Activated gamma-delta T cell treated with Interleukin-2 at 50 U/mL for 16 hours (primary cell): ENCODE data around the gene CAV3.
"Not testable (repeated sequence)": the region's sequence is repeated elsewhere in the genome, so short reads cannot be mapped to it uniquely, and the experiment has no call there.

Experiments used
- DNase-seq: peaks from one replicate; pipeline ENCODE4 v3.0.0-alpha.2; 2020

CAV3 gene

DNA sequence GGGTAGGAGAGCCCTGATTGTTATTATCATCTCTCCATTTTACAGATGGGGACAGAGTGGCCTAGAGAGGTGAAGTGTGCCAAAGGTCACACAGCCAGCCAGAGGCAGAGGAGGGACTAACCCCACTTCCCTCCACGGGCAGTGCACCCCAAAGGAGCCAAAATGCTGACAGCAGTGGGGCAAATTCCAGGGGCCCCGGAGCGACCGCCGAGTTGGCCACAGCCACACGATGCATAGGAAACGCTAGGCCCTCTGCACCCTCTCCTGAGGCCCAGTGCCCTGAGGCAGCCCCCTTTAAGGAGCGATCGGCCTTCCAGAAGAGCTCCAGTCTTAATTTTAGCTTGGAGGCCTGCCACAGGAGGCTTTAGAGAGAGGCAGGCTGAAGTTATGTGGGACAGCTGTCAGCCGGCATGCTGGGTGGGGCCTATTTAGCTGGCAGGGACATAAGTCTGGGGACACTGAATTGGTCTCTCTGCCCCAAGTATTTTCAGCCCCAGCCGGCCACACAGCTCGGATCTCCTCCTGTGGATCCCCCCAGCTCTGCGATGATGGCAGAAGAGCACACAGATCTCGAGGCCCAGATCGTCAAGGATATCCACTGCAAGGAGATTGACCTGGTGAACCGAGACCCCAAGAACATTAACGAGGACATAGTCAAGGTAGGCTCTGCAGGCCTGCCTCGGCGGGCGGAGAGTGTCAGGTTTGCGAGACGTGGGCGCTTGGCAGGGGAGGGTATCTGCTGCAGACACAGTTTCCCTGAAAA is at the start of gene CAV3:
CAV3 (plus strand) TSS at position 471 of the 763 bp plus-strand sequence; CDS start at position 546, 75 bp downstream.
- DNase-seq = no peak

DNA sequence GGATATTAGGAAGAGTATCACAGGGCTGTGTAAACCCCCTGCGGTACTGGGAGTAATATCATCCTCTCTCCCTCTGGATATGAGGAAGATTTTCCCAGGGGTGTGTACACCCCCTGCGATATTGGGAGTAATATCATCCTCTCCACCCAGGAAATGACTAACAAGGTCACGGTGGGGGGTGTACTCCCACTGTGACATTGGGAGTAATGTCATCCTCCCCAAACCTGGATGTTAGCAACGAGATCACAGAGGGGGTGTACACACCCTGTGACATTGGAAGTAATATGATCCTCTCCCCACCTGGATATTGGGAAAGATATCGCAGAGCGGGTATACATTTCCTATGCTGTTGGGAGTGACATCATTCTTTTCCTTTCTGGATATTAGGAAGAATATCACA is 48.6 kb upstream of the CAV3 start:
- not testable (repeated sequence) for DNase-seq

DNA sequence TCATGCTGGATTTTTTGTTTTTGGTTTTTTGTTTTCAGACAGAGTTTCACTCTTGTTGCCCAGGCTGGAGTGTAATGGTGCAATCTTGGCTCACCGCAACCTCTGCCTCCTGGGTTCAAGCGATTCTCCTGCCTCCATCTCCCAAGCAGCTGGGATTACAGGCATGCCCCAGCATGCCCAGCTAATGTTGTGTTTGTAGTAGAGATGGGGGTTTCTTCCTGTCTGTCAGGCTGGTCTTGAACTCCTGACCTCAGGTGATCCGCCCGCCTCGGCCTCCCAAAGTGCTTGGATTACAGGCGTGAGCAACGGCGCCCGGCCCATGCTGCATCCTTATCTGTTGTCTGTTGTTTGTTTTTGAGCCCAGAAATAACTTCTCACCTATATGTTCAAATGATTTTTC is 42.3 kb upstream of the CAV3 start:
- not testable (repeated sequence) for DNase-seq

DNA sequence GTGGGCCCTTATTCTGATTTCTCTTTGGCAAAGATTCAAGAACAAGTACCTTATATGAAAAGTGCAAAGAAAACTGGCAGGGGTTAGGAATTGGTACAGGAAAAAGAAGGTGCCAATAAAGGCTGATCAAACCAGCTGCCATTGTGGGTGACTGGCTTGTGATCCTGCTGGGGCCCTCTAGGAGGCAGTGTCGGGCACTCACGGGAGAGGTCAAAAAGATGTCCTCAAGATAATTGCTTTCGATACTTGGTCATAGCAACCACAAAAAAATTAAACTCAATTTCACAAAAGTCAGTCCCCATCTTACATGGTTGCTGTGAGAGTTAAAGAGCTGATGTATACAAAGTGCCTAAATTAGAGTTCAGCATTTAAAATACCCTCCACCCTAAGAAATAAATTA is 31.0 kb upstream of the CAV3 start:
- DNase-seq = no peak

DNA sequence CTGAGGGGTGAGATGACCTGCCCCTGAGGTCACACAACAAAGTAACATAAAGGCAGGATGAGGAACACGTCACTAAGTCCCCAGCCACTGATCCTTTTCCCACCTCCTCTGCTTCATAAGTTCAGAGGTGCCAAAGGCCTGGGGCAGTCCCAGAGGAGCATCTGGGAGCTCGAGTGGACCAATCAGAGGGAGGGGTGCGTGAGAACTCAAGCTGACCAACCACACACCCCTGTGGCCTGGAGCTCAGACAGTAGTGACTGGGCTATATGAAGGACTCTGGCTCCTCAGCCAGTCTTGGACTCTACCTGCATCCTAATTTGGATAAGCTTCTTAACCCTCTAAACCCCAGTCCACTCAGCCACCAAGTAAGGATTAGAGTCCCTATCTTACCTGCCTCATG is 28.0 kb upstream of the CAV3 start:
- DNase-seq = no peak

DNA sequence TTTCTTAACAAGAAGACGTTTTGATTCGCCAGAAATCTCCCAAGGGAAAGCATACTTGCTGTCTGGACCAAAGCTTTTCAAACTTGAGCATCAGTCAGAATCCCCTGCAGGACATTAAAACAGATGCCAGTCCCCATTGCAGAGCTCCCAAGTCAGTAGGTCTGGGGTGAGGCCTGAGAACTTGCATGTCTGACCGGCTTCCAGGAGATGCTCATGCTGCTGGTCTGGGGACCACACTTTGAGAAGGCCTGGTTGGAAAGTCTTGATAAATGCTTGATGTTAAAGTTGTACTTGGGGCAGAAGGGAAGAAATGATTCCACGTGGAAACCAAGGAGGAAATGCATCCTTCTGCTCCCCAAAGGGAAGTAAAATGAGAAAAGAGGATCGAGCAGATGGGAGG is 24.3 kb upstream of the CAV3 start:
- DNase-seq = no peak

DNA sequence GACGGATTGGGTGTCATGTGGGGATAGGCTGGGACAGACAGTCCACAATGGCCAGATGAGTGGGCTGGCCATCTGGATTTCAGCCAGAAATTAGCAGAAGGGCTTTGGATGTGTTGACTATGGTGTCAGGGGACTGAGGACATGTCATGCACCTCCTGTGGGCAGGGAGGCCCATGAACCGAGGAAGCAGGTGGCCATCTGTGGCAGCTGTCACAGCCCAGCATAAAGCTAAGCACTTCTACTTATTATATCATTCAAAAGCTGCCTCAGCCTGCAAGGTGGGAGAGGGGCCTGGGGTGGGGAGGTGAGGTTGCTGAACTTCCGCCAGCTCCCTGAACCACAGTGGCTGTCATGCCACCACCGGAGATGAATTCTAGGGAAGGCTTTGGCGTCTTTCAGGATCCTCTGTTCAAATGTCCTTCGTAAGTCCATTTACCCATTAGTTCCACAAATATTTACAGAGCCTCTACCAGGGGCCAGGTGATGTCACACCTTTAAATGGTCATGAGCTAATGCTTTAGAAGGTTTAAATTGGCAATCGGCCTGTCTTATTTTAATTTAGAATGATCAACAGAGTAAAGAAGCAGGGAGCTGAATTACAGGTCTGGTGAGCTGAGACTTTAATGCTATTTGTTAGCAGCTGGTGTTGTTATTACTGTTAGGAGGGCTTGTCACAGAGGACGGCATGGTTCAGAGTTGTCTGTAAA is 23.6 kb upstream of the CAV3 start:
- no peak for DNase-seq

DNA sequence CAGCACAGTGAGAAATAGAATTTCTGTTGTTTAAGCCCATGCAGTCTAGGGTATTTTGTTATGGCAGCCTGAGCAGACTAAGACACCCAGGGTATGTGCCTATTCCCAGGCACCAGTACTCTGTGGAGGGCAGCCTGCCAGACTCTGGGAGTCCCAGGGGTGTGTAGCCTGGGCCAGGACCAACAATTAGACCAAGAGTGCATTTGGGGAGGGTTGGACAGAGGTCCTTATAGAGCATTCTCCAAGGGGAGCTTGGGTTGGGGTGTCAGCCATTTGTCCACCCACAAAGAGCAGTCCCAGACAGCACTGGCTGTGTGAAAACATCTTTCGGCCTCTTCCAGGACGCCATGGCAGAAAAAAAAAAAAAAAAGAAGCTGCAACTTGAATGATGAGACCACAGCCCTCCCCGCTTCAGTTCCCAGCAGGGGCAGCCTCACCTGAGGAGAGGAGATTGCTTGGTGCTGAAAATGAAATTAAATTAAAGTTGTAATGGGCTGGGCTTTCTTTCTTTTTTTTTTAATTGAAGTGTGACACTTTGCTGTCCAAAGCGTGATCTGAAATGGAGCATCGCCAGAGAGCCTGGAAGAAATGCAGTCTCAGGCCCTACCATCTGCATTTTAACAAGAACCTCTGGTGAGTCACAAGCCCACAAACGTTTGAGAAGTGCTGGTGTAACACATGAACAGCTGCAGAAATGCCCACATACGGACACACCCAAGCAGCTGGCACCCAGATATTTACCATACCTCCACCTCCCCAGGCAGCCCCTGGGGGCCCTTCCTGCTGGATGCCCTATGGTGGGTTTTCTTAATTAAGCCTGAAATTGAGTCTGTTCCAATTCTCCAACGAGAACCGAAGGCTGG is 21.3 kb upstream of the CAV3 start:
- no peak for DNase-seq

DNA sequence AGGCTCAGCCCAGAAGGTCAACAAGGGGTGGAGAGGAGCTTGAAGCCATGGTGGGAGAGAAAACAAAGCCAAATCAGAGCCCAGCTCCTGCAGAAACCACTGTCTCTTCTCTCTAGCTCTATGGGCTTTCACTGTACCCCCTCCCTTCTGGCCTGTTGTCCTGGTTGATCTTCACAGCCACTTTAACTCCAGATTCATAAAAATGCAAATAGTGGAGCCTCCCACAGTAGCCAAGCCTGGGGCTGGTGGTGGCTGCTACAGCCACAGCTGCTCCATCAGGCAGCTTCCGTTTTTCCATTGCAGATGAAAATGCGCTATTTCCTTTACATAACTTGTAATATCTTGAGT is 20.7 kb upstream of the CAV3 start:
- no peak for DNase-seq

DNA sequence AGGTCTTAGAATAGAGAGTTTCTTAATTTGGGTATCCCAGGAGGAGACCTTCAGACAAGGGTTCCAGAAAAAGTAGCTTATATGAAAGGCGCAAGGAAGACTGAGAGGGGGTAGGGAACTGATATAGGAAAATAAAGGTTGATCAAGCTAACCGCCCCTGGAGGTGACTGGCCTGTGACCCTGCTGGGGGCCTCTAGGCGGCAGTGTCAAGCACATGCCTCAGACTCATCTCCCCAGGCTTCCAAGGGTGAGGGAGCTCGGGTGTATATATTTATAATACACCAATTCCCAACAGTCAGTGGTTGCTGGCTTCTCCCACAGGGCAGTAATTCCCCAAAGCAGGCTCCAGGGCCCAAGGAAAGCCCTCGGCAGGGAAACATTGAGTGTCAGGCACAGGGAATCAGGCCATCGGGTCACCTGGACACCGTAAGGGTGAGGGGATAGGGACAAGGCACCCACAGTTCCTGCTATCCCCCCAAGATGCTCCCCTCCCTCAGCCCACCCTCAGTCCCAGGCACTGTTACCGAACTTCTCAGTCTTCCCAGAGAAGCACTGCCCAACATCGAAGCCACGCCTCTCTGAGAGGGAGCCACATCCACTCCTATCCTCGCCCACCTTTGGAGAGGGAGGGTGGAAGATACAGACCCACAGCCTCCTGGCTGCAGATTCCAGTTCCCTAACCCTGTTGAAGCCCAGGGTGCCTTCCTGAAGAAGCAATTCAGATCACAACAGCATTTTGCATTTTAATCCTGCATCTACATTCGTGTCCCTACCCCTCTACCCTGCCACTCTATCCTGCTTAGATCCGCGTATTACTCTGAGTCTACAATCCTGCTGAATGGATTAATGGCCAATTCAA is 19.5 kb upstream of the CAV3 start:
- DNase-seq = no peak

DNA sequence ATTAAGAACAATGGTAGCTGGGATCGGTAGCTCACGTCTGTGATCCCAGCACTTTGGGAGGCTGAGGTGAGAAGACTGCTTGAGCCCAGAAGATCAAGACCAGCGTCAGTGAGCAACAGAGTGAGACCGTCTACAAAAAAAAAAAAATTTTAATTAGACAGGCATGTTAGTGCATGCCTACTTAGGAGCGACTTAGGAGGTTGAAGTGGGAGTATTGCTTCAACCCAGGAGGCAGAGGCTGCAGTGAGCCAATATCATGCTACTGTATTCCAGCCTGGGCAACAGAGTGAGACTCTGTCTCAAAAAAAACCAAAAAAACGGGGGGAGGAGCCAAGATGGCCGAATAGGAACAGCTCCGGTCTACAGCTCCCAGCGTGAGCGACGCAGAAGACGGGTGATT is 17.8 kb upstream of the CAV3 start:
- DNase-seq = not testable (repeated sequence)

DNA sequence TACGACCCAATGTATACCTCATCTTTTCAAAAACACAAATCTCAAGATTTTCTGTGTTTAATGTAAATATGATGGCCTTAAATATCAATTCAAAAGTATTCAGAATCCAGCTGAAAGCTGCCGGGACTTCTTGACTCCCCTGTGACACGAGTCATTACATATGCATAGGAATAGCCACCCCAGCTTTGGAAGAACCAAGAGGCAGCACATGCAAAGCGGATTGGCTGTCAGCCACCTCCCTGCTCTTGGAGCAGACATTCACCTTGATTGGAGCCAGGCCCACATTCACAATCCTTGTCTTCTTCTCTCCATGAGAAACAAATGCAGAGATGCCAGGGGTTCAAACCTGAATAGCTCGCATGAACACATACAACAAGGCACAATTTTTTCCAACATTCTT is 10.8 kb upstream of the CAV3 start:
- no peak for DNase-seq

DNA sequence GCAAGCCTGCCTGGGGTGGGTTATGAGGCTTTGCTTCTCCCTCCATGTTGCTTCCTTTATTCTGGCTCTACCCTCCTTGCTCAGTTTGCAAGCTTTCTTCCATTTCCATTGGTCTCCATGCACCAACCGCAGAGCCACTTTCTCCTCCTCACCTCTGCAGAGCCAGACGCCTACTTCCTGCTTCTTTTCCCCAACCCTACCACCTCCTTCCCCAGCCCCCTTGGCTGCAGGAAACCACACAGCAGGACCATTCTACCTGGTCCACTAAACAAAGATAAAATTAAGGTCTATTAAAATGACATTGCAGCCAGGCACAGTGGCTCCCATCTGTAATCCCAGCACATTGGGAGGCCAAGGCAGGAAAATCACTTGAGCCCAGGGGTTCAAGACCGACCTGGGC is 10.0 kb upstream of the CAV3 start:
- no peak for DNase-seq

DNA sequence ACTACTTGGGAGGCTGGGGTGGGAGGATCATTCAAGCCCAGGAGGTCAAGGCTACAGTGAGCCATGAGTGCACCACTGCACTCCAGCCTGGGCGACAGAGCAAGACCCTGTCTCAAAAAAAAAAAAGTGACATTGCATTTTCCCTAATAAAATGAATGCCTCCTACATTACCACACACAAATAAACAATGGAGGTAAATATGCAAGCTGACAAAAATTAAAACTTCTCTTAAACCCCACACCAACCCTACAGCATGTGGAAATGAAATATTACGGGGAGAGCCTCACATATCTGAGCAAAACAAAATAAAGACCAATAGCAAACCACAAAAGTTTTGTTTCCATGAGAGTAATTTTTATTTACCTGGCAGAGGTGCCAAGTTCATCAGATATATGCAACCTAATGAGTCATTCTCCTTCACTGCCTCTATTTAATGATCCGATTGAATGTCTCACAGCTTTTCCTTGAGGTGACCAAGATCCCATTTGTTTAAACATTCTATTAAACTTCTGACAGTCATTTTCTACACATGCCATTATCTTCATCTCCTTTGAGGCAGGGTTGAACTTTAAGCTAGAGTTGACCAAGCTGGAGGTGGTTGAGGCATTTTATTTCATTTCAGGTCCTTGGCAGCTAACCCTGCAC is 9.4 kb upstream of the CAV3 start:
- DNase-seq = no peak

DNA sequence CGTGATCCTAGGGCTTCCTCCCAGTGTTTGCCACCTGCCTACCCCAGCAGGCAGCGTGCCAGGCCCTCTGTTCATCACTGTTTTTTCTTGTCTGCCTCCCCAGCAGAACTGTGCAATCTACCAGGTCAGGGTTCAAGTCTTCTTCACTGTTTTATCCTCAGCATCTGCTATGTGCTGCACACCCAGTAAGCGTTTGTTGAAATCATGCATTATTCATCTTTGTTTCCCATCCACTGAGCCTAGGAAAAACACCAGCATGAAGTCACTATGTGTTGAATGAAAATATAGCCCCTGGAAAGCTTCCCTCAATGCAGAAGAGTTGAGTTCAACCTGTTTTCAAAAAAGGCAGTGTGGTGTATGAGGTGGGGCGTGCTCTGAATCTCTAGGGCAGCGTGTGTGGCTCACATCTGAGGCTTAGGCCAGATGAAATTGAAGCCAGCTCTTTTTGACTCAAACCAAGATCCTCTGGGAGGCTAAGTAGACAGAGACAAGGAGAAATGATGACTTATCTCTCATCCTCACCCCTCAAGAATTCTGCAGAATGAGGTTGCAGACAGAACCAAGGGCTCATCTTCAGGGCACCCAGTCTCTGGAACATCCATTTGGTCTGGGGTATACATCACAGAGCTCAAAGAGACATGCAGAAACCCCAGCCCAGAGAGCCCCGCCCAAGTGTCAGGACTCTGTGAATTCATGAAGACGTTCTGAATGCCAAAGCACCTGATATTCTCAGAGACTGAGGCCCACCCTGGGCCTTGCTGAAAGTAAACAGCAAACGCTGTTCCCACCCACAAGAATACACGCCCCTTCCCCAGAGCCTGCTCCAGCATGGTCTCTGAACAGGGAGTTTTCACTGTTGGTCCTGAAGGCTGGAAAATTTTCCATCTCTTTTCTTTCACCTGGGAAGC is 5.7 kb upstream of the CAV3 start:
- DNase-seq = no peak

DNA sequence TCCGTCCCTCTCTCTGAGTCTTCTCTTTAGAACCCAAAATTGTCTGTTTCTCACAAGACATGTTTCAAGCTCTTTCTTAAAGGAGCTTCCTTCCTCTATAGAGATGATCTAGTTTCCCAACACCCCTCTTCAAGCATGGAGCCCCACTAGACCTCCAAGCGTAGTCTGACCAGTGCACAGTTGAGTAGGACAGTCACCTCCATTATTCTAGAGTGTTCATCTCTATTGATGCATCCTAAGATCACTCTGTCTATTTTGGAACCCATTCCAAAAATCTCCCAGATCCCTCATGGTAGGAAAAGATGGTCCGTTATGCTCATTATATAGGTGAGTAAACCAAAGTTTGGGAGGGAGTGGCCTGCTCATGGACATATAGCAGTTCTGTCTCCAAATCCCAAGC is 4.1 kb upstream of the CAV3 start:
- DNase-seq = no peak

DNA sequence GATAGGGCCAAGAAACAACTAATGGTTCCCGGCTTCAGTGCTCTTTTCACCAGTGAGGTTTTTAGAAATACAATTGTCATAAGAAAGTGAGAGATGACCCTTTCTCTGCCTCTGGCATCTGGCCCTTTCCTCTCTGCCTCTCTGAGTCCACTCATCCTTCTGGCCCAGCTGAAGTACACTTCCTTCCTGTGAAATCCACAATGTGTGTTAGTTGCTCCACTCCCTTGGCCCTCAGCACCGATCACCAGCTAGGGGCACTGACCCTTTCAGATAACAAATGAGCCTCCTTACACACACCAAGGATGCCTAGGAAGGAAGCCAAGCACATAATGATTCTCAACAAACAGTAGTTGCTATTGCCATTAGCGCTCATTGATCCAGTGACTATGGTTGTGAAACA is 2.9 kb upstream of the CAV3 start:
- no peak for DNase-seq

DNA sequence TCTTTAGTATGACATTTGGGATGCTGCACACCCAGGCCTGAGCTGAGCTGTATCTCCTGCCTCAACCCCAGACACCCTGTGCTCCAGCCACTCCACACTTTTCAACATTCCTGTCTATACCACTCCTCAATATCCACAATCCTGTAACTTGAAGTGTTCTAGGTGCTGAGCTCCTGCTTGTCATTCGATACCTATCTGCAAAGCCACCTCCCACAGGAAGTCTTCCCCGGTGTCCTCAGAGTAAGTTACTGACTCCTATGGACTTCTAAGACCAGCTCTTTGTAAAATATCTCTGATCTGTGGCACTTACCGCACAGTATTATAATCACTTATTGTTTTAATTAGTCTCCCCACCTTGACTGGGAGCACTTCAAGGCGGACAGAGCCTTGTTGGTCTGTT is 1.2 kb upstream of the CAV3 start:
- no peak for DNase-seq

DNA sequence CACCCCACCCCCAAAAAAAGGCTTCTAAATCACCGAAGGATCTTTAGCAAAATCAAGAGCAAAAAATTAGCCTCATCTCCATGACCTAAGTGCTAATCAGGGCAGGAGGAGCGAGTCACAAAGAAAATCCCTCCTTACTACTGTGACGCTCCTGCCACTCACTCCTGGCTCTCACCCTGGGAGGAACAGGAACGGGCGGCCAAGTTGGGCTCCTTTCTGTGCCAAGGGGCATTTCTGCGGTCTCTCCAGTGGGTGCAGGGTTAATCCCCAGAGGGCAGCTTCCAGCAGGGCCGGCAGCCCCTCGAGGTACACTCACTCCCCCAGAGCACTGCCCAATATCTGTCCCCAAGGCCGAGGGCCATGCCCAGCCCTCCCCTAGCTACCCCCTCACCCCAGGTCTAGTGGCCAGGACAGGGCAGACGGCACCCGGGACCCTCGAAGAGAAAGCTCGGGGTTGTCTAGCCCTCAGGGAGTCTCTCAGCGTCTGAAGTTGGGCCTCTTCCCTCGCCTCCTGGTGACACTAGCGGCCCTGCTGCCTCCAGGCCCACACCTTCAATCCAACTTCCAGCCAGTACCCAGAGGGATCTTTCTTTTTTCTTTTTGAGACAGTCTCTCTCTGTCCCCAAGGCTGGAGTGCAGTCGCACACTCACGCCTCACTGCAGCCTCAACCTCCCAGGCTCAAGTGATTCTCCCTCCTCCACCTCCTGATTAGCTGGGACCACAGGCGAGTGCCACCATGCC is 706 bp downstream of the CAV3 start:
- no peak for DNase-seq

DNA sequence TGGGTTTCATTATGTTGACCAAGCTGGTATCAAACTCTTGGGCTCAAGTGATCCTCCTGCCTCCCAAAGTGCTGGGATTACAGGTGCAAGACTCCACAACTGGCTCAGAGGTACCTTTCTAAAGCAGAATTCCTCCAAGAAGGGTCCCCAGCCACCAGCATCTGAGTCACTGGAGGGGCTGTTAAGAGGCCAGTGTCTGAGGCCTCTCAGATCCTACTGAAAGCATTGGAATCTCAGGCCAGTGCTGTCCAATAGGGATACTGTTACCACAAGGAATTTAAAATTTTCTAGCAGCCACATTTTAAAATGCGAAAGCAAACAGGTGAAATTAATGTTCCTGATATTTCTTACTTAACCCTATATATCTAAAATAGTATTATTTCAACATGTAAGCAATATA is 1.3 kb downstream of the CAV3 start:
- no peak for DNase-seq
